GM10266 (cell line): ENCODE results near the gene UBE2O.
"Not testable (repeated sequence)": the region's sequence is repeated elsewhere in the genome, so short reads cannot be mapped to it uniquely, and the experiment has no call there.

Experiments
- DNase-seq: peaks from one replicate; pipeline ENCODE4 v3.0.0; 2012; ENCODE audit errors: extremely low spot score
- TF ChIP-seq, protein P1 (sequence below): IDR thresholded peaks from 2 replicates; pipeline ENCODE4 v1.5.1; 2012; ENCODE audit warnings: mild to moderate bottlenecking, low read depth; ENCODE audit not compliant: control insufficient read depth, insufficient read depth; ENCODE audit errors: missing control alignments

The UBE2O gene

GRCh38 chr17:76354317-76354729 is 98.6 kb downstream of the UBE2O start:
- no peak for DNase-seq
- TF ChIP-seq, protein P1, sequence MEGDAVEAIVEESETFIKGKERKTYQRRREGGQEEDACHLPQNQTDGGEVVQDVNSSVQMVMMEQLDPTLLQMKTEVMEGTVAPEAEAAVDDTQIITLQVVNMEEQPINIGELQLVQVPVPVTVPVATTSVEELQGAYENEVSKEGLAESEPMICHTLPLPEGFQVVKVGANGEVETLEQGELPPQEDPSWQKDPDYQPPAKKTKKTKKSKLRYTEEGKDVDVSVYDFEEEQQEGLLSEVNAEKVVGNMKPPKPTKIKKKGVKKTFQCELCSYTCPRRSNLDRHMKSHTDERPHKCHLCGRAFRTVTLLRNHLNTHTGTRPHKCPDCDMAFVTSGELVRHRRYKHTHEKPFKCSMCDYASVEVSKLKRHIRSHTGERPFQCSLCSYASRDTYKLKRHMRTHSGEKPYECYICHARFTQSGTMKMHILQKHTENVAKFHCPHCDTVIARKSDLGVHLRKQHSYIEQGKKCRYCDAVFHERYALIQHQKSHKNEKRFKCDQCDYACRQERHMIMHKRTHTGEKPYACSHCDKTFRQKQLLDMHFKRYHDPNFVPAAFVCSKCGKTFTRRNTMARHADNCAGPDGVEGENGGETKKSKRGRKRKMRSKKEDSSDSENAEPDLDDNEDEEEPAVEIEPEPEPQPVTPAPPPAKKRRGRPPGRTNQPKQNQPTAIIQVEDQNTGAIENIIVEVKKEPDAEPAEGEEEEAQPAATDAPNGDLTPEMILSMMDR: no peak

DNA sequence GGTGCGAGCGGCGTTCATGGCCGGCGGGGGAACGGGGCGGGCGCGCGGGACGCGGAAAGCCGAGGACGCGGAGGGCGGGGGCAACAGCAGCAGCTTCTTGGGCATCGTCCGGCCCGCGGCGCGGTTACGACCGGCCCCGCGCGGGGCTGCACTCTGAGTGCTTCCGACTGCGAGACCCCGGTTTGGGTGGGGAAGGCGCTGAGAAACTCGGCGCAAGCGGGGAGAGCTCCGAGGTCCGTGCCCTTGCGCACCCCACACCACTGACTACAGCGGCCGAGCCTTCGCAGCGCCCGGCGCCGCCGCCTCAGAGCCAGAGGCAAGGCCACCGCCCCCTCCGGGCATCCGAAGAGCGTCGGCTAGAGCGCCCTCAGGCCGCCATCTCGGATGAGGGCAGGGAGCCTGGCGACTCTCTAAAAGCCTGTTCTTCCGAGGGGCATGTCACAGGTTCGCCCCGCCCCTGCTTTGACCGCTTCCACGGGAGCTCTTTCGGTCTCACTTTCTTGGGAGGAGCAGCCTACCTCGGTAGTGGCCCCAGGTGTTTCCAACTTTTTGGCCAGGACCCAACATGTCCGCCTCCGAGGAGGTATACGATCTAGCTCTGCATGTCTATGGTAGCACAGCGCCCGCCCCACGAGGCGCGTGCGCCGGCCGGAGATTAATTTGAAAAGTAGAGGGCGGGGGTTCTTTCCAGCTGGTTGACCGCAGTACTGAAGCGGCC is 99.2 kb downstream of the UBE2O start, which contains the start of gene PRPSAP1:
Gene PRPSAP1 (minus strand): TSS at position 318 of the 718 bp plus-strand sequence. CDS start 213 bp downstream, at position 105.
- TF ChIP-seq, protein P1: no peak
- peak; percentile 91 for DNase-seq

- peak; percentile 66 for DNase-seq
- TF ChIP-seq, protein P1: no peak
These were observed 99.9 kb downstream of the UBE2O start for GRCh38 chr17:76353004-76353598.

GRCh38 chr17:76351526-76352071 is 101.4 kb downstream of the UBE2O start:
- DNase-seq: no peak
- TF ChIP-seq, protein P1: no peak

- TF ChIP-seq, protein P1: no peak
- no peak for DNase-seq
These were observed 102.5 kb downstream of the UBE2O start for GRCh38 chr17:76350463-76350862.

DNA sequence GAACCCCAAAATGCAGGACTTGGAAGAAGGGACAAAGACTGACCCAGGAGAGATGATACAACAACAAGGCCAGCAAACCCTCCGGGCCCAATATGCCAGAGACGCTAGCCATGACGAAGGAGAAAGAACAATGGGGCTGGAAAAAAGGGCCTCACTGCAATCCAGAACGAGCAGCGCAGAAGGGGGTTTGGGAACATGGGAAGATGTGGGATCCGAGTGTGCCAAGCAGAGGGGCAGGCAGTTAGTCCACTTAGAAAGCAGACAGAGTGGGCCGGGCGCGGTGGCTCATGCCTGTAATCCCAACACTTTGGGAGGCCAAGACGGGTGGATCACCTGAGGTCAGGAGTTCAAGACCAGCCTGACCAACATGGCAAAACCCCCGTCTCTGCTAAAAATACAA is 106.0 kb downstream of the UBE2O start:
- DNase-seq: not testable (repeated sequence)

DNA sequence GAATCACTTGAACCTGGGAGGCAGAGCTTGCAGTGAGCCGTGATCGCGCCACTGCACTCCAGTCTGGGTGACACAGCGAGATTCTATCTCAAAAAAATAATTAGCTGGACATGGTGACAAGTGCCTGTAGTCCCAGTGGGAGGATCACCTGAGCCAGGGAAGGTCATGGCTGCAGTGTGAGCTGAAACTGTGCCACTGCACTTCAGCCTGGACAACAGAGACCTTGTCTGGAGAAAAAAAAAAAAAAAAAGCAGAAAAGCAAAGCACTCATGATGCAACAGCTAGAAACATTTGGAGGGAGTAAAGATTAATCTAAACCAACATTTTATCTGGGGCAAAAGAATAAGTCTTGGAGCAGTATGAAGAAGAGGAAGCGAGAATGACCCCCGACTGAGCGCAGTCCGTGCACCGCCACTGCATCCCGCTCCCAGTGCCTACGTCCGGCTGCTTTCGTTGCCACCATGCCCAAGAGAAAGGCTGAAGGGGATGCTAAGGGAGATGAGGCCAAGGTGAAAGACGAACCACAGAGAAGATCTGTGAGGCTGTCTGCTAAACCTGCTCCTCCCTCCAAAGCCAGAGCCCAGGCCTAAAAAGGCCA is 107.5 kb downstream of the UBE2O start:
- TF ChIP-seq, protein P1: no peak
- no peak for DNase-seq
